A549 (cell line): ENCODE data around the gene NAPSA.

Source experiments
- CEBPB ChIP-seq, 2 experiments: fragments of >200 bp in 1 of 2; sonication (Bioruptor Twin) in 1 of 2; formaldehyde crosslinking in 1 of 2; IDR thresholded peaks; 2 replicates each; pipeline ENCODE4 v1.6.1; 2012 to 2016
- CHD2 ChIP-seq: fragments of 150-350 bp; IDR thresholded peaks from 2 replicates; pipeline ENCODE4 v1.6.1; 2014; ENCODE audit warnings: low read length; ENCODE audit not compliant: partially characterized antibody
- CTCF ChIP-seq: fragments of >200 bp; sonication (Bioruptor Twin); formaldehyde crosslinking; IDR thresholded peaks from 3 replicates; pipeline ENCODE4 v1.5.1; 2016
- EP300 ChIP-seq, 2 experiments: fragments of >200 bp; sonication (Bioruptor Twin); formaldehyde crosslinking; IDR thresholded peaks; 2 replicates in 1 of 2; 3 replicates in 1 of 2; pipeline ENCODE4 v1.6.1; 2016 to 2017
- HOXA7 ChIP-seq: fragments of 250-450 bp; sonication (Bioruptor Pico); IDR thresholded peaks from 2 replicates; pipeline ENCODE4 v1.5.0; 2020; ENCODE audit warnings: mild to moderate bottlenecking, moderate library complexity
- JUNB ChIP-seq: fragments of >200 bp; sonication (Bioruptor Twin); formaldehyde crosslinking; IDR thresholded peaks from 2 replicates; pipeline ENCODE4 v1.6.1; 2016
- MAFK ChIP-seq: fragments of 450-650 bp; IDR thresholded peaks from 2 replicates; pipeline ENCODE4 v1.6.1; 2014; ENCODE audit not compliant: partially characterized antibody
- NFE2L2 ChIP-seq: fragments of 150-350 bp; conservative IDR thresholded peaks from 2 replicates; pipeline ENCODE4 v1.6.1; 2014; ENCODE audit warnings: low read length
- POLR2A ChIP-seq: IDR thresholded peaks from 2 replicates; pipeline ENCODE4 v1.6.1; 2012; ENCODE audit warnings: mild to moderate bottlenecking, low read length
- RAD21 ChIP-seq, 2 experiments: fragments of >200 bp in 1 of 2; sonication (Bioruptor Twin) in 1 of 2; formaldehyde crosslinking in 1 of 2; IDR thresholded peaks in 1 of 2; conservative IDR thresholded peaks in 1 of 2; 2 replicates in 1 of 2; 3 replicates in 1 of 2; pipeline ENCODE4 v1.6.1; 2012 to 2018; ENCODE audit warnings: inconsistent platforms in 1 of 2
- RARB ChIP-seq: fragments of 250-450 bp; sonication (Bioruptor Pico); IDR thresholded peaks from 2 replicates; pipeline ENCODE4 v1.8.0; 2021; ENCODE audit warnings: mild to moderate bottlenecking, moderate library complexity
- ZNF302 ChIP-seq: fragments of 250-450 bp; sonication (Bioruptor Pico); IDR thresholded peaks from 2 replicates; pipeline ENCODE4 v1.9.0; 2021; ENCODE audit warnings: inconsistent platforms, mild to moderate bottlenecking, moderate library complexity

GRCh38 chr19:50393589-50393988 lies 28.1 kb upstream of the NAPSA start:
- TF ChIP-seq NFE2L2 (no peak), CTCF (no peak), ZNF302 (CRISPR knock-in tag) (no peak), RARB (CRISPR knock-in tag) (no peak), EP300 (IDR thresholded peaks at IDR 0.05) (no peak), MAFK (no peak), CHD2 (no peak), POLR2A (no peak), CEBPB (IDR thresholded peaks at IDR 0.05) (no peak), RAD21 (conservative IDR thresholded peaks at IDR 0.05 in 1 of 2, IDR thresholded peaks at IDR 0.05 in 1 of 2) (no peak), HOXA7 (CRISPR knock-in tag) (no peak), JUNB (no peak)
